IPS-NIHi11 (cell line): ENCODE results near the gene DCLK3.

Experiments used
- DNase-seq: peaks from one replicate; pipeline ENCODE4 v3.0.0; 2012; ENCODE audit warnings: mixed read lengths, low spot score

Gene DCLK3

DNA sequence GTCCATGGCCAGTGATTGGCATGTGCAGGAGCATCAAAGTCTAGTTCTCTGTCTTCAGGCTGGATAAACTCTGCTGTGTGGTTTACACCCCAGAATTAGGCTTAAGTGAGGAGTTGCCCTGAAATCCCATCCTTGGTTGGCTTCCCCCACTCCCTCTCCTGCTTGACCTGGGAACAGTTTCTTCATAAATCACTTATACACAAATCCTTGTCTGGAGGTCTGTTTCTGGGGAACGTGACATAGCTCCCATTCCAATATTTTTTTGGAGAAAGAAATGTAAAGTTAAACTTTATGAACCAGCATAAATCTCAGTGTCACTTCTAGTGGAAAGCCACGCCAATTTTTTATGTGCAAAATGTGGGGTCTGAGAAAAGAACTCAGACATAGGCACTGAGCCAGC lies 98.2 kb downstream of the DCLK3 start:
- DNase-seq, result no peak

DNA sequence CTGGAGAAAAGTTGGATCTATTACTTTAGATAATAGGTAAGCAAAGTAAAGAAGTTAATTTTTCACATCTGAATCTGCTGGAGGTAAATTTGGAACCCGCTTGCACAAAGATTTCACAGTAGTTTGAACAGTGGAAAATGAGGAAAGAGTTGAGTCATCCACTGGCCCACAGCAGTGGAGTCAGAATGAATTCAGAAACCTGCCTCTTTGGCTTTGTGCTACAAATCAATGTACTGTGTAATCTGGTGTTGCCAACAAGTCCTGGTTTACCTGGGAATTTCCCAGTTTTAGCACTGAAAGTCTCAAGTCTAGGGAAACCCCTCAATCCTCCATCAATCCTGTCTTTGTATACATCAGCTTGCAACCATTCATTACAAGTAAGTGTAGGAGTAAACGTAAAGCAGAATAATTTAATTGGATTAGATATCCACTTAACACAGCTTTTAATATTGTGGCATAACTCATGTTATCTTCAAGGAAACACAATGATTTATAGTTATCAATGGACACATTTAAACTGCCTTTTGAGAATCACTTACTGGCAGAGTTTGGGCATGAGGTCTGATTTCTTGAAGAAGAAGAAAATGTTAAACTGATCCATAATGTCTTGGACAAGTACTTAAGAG lies 100.6 kb downstream of the DCLK3 start:
- DNase-seq, result no peak

DNA sequence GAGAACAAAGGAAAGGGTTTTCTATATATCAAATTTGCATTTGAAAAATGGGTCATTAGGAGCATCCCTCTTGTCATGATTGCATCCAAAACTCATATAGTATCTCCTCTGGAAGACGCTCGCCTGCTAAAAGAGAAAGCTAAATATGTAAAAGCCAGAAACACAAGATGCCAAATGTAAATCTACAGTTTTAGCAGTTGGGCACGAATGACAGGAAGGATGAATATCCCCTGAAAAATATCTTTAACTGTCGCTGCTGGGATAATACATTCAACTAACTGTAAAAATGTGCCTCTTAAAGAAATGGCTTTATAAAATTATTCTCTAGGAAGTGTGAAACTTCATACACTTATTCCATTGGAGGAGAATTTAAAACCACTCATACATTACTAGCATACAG lies 101.7 kb downstream of the DCLK3 start:
- DNase-seq, result no peak
